Measurements from ENCODE around the gene ARHGDIG. TPM values are rescaled to one million over a fixed set of nuclear protein-coding genes. Genes with fewer than 3 reads are reported as not detected.

ARHGDIG gene
- total and polyA plus RNA-seq, 8 donors: 3.1 to 50.4 (median 9.6) TPM; not detected in 1

- no peak for DNase-seq
- H3K36me3 ChIP-seq: no peaks in the 10 kb centered on the region
- H3K27me3 ChIP-seq: peaks cover 0 to 65% (median 33%) of the 10 kb centered on the region in 3 donors
- H3K4me1 ChIP-seq: peaks cover 17 to 64% (median 45%) of the 10 kb centered on the region in 4 donors
- H3K4me3 ChIP-seq: peak overlapping the region in 3 of 4 donors; percentile 36 to 42 (median 39)
- WGBS, 5 donors: 52 to 65% (median 55%) methylated on average over 4 to 7 of the region's 7 CpGs
- intact Hi-C loops (cut with DNase I; ENCODE audit: low total_unique reads): no loop called here
- H3K27ac ChIP-seq: peak overlapping the region; percentile 37 to 79 (median 66)
- TF ChIP-seq POLR2AphosphoS5 (IDR thresholded peaks at IDR 0.05) (no peak), POLR2A (IDR thresholded peaks at IDR 0.05) (no peak), EP300 (IDR thresholded peaks at IDR 0.05) (no peak)
- TF ChIP-seq, protein P1, sequence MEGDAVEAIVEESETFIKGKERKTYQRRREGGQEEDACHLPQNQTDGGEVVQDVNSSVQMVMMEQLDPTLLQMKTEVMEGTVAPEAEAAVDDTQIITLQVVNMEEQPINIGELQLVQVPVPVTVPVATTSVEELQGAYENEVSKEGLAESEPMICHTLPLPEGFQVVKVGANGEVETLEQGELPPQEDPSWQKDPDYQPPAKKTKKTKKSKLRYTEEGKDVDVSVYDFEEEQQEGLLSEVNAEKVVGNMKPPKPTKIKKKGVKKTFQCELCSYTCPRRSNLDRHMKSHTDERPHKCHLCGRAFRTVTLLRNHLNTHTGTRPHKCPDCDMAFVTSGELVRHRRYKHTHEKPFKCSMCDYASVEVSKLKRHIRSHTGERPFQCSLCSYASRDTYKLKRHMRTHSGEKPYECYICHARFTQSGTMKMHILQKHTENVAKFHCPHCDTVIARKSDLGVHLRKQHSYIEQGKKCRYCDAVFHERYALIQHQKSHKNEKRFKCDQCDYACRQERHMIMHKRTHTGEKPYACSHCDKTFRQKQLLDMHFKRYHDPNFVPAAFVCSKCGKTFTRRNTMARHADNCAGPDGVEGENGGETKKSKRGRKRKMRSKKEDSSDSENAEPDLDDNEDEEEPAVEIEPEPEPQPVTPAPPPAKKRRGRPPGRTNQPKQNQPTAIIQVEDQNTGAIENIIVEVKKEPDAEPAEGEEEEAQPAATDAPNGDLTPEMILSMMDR (IDR thresholded peaks at IDR 0.05): no peak
- H3K9me3 ChIP-seq: no peaks in the 10 kb centered on the region
Observed at GRCh38 chr16:279531-279930, 860 bp upstream of the ARHGDIG start.

GRCh38 chr16:280005-280460 lies 358 bp upstream of the ARHGDIG start:
- Histone ChIP-seq H3K4me3 (peak overlapping the region; percentile 36 to 42 (median 39)), H3K9me3 (no peaks in the 10 kb centered on the region), H3K36me3 (peaks cover 0 to 3% (median 0%) of the 10 kb centered on the region in 4 donors), H3K4me1 (peaks cover 12 to 64% (median 42%) of the 10 kb centered on the region in 4 donors), H3K27ac (peak overlapping the region; percentile 37 to 79 (median 66)), H3K27me3 (peaks cover 0 to 60% (median 29%) of the 10 kb centered on the region in 3 donors)
- WGBS, 5 donors: 3 to 17% (median 7%) methylated on average over 9 to 47 of the region's 47 CpGs
- TF ChIP-seq POLR2A (IDR thresholded peaks at IDR 0.05): no peak
- TF ChIP-seq, protein P1 (IDR thresholded peaks at IDR 0.05): no peak
- no peak for TF ChIP-seq EP300 (IDR thresholded peaks at IDR 0.05)
- TF ChIP-seq POLR2AphosphoS5 (IDR thresholded peaks at IDR 0.05): no peak
- no peak for DNase-seq
- intact Hi-C loops (cut with DNase I; ENCODE audit: low total_unique reads): no loop called here

DNA sequence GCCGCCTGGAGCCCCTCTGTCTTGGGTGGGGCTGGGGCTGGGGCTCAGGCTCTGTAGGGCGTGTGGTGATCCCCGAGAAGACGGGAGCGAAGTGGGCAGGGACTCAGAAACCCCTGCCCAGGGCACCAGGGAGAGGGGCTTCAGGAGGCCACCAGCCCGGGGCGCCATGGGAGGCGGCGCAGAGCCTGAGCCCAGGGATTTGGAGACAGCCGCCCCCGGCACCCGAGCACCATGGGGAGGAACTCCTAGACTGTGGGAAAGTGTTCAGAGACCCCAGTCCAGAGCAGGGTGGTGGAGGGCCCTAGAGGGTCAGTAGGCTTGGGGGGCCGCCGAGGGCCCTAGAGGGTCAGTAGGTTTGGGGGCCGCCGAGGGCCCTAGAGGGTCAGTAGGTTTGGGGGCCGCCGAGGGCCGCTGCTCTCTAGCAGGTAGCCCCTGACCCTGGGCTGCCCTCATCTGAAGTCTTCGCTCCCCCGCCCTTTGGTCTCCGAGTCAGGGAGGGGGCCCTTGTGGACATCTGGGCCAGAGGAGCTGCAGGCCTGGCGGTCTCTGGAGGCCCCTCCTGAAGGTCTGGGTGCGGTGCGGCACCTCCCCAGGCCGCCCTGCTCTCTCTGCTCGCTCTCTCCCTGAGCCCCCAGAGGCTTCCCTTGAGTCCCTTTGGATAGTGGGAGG lies 734 bp downstream of the ARHGDIG start:
- Histone ChIP-seq H3K4me3 (peak overlapping the region; percentile 42 to 46 (median 45)), H3K36me3 (peaks cover 0 to 8% (median under 1%) of the 10 kb centered on the region in 4 donors), H3K4me1 (peaks cover 8 to 59% (median 34%) of the 10 kb centered on the region in 4 donors), H3K27ac (peak overlapping the region; percentile 17 to 68 (median 59)), H3K27me3 (peaks cover 0 to 49% (median 26%) of the 10 kb centered on the region in 3 donors), H3K9me3 (no peaks in the 10 kb centered on the region)
- WGBS, 5 donors: 15 to 35% (median 32%) methylated on average over 19 to 27 of the region's 27 CpGs
- intact Hi-C loops (cut with DNase I; ENCODE audit: low total_unique reads): no loop called here
- TF ChIP-seq, protein P1 (IDR thresholded peaks at IDR 0.05): no peak
- TF ChIP-seq POLR2AphosphoS5 (IDR thresholded peaks at IDR 0.05): no peak
- no peak for TF ChIP-seq EP300 (IDR thresholded peaks at IDR 0.05)
- no peak for TF ChIP-seq POLR2A (IDR thresholded peaks at IDR 0.05)
- no peak for DNase-seq

GRCh38 chr16:281660-282255 lies 1.4 kb downstream of the ARHGDIG start:
- peak overlapping the region; percentile 42 to 46 (median 45) for H3K4me3 ChIP-seq
- intact Hi-C loops (cut with DNase I; ENCODE audit: low total_unique reads): no loop called here
- H3K27ac ChIP-seq: peak overlapping the region; percentile 17 to 68 (median 59)
- H3K27me3 ChIP-seq: peaks cover 0 to 43% (median 26%) of the 10 kb centered on the region in 3 donors
- no peaks in the 10 kb centered on the region for H3K9me3 ChIP-seq
- no peak for DNase-seq
- peaks cover 0 to 14% (median 3%) of the 10 kb centered on the region in 4 donors for H3K36me3 ChIP-seq
- H3K4me1 ChIP-seq: peaks cover 8 to 57% (median 32%) of the 10 kb centered on the region in 4 donors
- 33 to 65% (median 50%) methylated on average over 5 to 25 of the region's 25 CpGs for WGBS, 5 donors
- TF ChIP-seq EP300 (IDR thresholded peaks at IDR 0.05): no peak
- no peak for TF ChIP-seq POLR2AphosphoS5 (IDR thresholded peaks at IDR 0.05)
- TF ChIP-seq, protein P1 (IDR thresholded peaks at IDR 0.05): no peak
- no peak for TF ChIP-seq POLR2A (IDR thresholded peaks at IDR 0.05)
